GM18502 (cell line): ENCODE results near the gene PRKAG3.

Source experiments
- ATAC-seq: cut with Tn5 transposase; IDR thresholded peaks from one replicate; pipeline ENCODE4 v1.9.1; 2021; ENCODE audit warnings: mild to moderate bottlenecking; ENCODE audit not compliant: unreplicated experiment, poor library complexity

PRKAG3 gene

GRCh38 chr2:218816561-218817011, 15.0 kb downstream of the PRKAG3 start:
- no peak for ATAC-seq

- ATAC-seq: no peak
Measured at GRCh38 chr2:218815649-218816048, 16.0 kb downstream of the PRKAG3 start.

GRCh38 chr2:218815244-218815637, 16.4 kb downstream of the PRKAG3 start:
- ATAC-seq: no peak

GRCh38 chr2:218814540-218815243, 16.9 kb downstream of the PRKAG3 start:
- ATAC-seq: no peak

- ATAC-seq: no peak
Measured at GRCh38 chr2:218813771-218814460, 17.7 kb downstream of the PRKAG3 start.

GRCh38 chr2:218812861-218813260, 18.7 kb downstream of the PRKAG3 start:
- no peak for ATAC-seq

- ATAC-seq: no peak
Measured at GRCh38 chr2:218812096-218812815, 19.3 kb downstream of the PRKAG3 start.

GRCh38 chr2:218811382-218811781, 20.2 kb downstream of the PRKAG3 start:
- ATAC-seq: no peak

GRCh38 chr2:218810256-218810655, 21.3 kb downstream of the PRKAG3 start:
- no peak for ATAC-seq

- ATAC-seq: no peak
Measured at GRCh38 chr2:218809515-218809914, 22.1 kb downstream of the PRKAG3 start.

GRCh38 chr2:218807626-218808025, 24.0 kb downstream of the PRKAG3 start:
- ATAC-seq: no peak

- ATAC-seq: no peak
Measured at GRCh38 chr2:218806346-218806978, 25.1 kb downstream of the PRKAG3 start.

GRCh38 chr2:218805627-218806026, 26.0 kb downstream of the PRKAG3 start:
- no peak for ATAC-seq

GRCh38 chr2:218804817-218805216, 26.8 kb downstream of the PRKAG3 start:
- ATAC-seq: no peak

GRCh38 chr2:218802386-218802994, 29.1 kb downstream of the PRKAG3 start:
- ATAC-seq: no peak

- no peak for ATAC-seq
Measured at GRCh38 chr2:218799990-218800389, 31.6 kb downstream of the PRKAG3 start.

- ATAC-seq: no peak
Measured at GRCh38 chr2:218798767-218799504, 32.7 kb downstream of the PRKAG3 start.

- no peak for ATAC-seq
Measured at GRCh38 chr2:218796691-218797090, 34.9 kb downstream of the PRKAG3 start.

GRCh38 chr2:218792433-218792832, 39.2 kb downstream of the PRKAG3 start:
- no peak for ATAC-seq
